GM21515 (cell line): ENCODE results near the gene TRAPPC14.
"Not testable (repeated sequence)": the region's sequence is repeated elsewhere in the genome, so short reads cannot be mapped to it uniquely, and the experiment has no call there.

Source experiments
- ATAC-seq: cut with Tn5 transposase; IDR thresholded peaks from one replicate; pipeline ENCODE4 v1.9.1; 2021; ENCODE audit not compliant: unreplicated experiment

Gene TRAPPC14, protein sequence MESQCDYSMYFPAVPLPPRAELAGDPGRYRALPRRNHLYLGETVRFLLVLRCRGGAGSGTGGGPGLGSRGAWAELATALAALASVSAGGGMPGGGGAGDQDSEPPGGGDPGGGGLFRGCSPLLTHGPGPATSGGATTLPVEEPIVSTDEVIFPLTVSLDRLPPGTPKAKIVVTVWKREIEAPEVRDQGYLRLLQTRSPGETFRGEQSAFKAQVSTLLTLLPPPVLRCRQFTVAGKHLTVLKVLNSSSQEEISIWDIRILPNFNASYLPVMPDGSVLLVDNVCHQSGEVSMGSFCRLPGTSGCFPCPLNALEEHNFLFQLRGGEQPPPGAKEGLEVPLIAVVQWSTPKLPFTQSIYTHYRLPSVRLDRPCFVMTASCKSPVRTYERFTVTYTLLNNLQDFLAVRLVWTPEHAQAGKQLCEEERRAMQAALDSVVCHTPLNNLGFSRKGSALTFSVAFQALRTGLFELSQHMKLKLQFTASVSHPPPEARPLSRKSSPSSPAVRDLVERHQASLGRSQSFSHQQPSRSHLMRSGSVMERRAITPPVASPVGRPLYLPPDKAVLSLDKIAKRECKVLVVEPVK

DNA sequence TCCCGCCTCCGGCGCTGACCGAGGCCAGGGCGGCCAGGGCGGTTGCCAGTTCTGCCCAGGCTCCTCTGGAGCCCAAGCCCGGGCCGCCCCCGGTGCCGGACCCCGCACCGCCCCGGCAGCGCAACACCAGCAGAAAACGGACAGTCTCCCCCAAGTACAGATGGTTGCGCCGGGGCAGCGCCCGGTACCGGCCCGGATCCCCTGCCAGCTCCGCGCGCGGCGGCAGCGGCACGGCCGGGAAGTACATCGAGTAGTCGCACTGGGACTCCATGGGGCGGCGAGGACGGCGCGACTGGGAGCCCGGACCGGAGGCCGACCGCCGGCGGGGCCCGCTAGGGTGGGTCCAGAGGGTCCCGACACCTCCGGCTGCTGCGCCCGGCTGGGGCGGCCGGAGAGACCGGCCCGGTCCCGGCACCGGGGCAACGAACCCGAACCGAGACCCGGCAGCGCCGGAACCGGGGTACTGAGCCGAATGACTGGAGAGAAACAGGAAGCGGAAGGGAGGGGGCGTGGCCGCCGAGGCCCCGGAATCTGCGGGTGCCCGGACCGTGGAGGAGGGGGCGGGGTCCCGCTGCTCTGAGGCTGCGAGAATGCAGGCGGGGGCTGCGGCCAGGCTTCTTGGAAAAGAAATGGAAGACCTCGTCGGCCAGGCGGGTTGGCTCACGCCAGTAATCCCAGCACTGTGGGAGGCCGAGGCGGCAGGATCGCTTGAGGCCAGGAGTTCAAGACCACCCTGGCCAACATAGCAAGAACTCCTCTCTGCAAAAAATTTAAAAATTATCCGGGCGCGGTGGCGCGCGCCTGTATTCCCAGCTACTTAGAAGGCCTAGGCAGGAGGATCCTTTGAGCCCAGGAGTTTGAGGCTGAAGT, at the start of gene TRAPPC14:
TRAPPC14 (minus strand) TSS at position 495 of the 870 bp plus-strand sequence; CDS start at position 271, 224 bp downstream.
- ATAC-seq = peak; percentile 64

DNA sequence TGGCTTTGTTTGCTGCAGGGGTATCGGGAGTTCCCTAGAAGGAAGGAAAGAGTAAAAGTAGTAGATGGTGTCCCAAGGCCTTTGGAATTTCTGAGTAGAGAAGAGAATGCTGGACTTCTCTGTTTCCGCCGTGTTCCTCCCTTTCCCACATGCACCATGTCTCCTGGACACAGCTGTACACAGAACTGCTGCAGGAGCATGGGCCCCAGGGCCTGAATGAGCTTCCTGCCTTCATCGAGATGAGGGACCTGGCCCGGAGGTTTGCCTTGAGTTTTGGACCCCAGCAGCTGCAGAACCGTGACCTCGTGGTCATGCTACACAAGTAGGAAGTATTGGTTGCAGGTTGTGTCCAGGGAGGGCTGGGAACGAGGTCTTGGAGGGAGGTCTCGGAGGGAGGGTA, 45.9 kb upstream of the TRAPPC14 start:
- ATAC-seq = no peak

DNA sequence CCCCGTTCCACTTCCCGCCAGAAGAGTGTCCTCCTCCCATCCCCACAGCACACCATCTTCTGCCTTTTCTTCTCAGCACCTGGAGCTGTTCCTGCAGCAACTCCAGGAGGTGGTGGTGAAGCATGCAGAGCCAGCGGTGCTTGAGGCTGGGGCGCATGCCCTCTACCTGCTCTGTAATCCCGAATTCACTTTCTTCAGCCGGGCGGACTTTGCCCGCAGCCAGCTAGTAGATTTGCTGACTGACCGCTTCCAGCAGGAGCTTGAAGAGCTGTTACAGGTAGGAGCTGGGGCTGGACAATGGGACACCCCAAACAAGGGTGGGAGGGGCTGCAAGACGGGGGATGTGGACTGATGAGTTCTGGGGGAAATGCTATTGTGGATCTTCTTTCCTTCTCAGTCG, 42.2 kb upstream of the TRAPPC14 start:
- no peak for ATAC-seq

DNA sequence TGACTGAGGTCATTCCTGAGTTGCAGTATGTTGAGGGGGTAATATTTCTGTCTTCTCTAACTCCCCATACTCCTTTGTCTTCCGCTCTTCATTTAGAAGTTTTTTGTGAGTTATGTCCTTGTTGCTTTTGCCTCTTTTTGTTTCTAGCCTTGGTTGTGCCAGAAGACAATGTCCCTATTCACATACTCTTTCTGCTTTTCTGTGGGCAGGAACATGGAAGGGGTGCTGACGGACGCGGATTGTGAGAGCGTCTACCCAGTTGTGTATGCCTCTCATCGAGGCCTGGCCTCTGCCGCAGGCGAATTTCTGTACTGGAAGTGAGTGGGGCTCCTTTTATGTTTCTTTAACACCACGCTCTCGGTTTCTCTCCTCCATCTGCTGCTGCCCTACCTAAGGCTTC, 39.7 kb upstream of the TRAPPC14 start:
- no peak for ATAC-seq

DNA sequence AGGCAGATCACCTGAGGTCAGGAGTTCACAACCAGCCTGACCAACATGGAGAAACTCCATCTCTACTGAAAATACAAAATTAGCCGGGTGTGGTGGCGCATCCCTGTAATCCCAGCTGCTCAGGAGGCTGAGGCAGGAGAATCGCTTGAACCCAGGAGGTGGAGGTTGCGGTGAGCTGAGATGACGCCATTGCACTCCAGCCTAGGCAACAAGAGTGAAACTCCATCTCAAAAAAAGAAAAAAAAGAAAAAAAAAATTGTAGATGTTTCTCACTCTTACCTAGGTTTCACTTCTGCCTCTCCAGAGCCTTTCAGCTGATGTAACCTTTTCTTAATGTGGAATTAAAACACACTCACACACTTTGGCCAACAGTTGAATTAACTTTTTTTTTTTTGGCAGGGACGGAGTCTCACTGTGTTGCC, 37.4 kb upstream of the TRAPPC14 start:
- ATAC-seq = not testable (repeated sequence)

DNA sequence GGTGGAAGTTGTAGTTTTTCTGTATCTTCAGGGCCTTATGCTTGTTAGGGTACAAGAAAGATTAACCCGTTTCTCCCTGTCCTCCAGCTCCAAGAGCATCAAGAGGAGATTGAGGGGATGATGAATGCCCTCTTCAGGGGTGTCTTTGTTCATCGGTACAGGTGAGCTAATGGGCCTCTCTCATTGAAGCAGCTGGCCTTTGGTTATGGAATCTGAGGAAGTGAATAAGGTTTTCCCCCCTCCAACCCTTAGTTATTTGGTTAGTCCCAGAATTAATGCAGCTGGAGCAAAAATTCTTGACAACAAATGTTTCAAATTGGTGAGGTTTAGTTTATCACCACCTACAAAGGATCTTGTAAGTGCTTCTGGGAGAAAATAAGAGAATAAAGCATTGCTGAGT, 36.7 kb upstream of the TRAPPC14 start:
- no peak for ATAC-seq

DNA sequence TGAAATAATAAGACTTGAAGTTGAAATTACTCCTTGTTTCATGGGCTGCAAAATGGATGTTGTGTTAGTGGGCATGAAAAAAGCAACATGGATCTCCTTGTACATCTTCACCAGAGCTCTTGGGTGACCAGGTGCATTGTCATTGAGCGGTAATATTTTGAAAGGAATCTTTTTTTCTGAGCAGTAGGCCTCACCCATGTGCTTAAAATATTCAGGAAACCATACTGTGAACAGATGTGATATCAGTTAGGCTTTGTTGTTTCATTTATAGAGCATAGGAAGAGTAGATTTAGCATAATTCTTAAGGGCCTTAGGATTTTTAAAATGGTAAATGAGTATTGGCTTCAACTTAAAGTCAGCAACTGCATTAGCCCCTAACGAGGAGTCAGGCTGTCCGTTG, 34.4 kb upstream of the TRAPPC14 start:
- no peak for ATAC-seq

DNA sequence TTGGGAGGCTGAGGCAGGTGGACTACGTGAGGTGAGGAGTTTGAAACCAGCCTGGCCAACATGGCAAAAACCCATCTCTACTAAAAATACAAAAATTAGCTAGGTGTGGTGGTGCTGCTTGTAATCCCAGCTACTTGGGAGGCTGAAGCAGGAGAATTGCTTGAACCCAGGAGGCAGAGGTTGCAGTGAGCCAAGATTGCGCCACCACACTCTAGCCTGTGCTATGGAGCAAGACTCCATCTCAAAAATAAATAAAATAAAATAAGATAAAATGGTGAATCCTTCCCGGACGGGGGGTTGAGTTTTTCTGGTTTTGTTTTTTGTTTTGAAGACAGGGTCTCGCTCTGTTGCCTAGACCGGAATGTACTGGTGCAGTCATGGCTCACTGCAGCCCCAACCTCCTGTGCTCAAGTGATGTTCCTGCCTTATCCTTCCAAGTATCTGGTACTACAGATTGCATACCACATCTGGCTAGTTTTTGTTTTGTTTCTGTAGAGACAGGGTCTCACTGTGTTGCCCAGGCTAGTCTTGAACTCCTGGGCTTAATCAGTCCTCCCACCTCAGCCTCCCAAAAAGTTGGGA, 33.8 kb upstream of the TRAPPC14 start:
- not testable (repeated sequence) for ATAC-seq

DNA sequence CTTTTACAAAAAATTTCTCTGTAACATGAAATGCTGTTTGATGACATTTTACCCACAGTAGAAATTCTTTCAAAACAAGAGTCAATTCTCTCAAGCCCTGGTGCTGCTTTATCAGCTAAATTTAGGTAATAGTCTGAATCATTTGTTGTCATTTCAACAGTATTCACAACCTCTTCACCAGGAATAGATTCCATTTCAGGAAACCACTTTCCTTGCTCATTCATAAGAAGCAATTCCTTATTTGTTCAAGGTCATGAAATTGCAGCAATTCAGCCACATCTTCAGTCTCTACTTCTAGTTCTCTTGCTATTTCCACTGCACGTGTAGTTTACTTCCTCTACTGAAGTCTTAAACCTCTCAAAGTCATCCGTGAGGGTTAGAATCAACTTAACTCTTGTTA, 33.3 kb upstream of the TRAPPC14 start:
- no peak for ATAC-seq

DNA sequence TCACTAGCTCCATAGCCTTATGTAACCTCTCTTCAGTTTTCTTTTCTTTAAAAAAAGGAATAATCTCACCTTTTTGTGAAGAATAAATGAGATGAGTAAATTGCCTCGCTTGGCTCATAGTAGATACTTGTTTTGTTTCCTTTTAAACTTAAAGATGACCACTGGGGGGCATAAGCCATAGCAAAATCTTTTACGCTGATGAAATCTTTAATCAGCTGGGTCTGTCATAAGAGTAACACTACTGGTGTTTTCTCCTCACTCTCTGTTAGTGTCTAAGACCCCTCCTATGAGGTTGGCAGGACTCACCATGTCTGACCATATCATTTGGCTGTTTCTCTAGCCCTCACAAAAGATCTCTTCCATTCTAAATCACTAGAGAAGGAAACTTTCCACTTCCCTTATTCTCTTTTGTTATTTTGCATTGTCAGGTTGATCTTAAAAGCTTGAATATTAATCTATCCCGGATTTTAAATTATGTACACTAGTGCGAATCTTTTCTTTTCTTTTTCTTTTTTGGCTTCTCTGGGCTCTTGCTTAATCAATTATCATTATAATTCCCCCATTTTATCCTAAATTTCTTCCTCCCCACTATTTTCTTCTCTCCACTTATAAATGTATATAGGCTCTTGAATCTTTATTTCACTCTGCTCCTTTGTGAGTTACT, 31.7 kb upstream of the TRAPPC14 start:
- ATAC-seq = no peak

DNA sequence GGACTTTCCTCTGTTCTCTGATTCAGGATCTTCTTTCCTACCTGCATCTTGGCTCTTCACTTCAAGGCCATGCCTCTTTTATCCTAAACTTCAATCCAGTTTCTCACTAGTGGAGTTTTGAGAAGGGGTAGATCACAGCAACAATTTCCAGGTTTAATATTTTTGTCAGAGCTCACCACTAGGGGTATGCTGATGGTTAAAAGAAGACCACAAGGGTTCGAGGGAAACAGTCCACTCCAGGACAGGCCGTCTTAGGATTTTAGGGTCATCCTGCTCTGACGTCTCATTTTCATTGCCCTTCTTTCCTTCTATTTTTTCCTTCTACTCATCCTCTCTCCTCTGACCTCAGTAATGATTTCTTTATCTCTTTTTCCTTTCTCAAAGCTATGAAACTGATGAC, 30.5 kb upstream of the TRAPPC14 start:
- no peak for ATAC-seq

DNA sequence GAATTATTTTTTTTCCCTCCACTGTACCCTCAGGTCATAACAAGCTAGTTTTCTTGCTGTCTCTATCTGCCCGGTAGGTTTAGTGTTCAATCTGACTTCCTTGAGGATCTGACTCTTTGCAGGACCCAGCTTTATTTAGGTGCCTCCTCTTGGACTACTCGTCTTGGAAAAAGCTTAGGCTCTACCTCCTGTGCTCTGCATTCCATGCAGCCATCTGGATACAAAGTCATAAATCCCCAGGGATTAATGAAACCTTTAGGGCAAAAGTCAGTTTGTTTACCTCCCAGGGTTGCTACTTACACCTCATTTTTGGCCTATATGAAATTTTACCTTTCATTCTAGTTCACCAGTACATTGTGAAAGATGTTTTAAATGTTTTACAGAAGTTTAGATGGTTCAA, 27.2 kb upstream of the TRAPPC14 start:
- no peak for ATAC-seq

DNA sequence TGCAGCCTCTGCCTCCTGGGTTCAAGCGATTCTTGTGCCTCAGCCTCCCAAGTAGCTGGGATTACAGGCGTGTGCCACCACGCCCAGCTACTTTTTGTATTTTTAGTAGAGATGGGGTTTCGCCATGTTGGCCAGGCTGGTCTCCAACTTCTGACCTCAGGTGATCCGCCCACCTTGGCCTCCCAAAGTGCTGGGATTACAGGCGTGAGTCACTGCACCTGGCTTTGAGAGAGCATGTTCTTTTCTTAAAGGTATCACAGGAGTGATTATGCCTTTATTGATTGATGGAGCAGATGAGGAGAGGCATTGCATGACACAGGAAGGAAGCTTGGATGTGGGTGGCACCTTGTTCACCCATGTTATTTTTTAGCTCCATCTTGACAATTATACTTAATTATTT, 24.6 kb upstream of the TRAPPC14 start:
- not testable (repeated sequence) for ATAC-seq

DNA sequence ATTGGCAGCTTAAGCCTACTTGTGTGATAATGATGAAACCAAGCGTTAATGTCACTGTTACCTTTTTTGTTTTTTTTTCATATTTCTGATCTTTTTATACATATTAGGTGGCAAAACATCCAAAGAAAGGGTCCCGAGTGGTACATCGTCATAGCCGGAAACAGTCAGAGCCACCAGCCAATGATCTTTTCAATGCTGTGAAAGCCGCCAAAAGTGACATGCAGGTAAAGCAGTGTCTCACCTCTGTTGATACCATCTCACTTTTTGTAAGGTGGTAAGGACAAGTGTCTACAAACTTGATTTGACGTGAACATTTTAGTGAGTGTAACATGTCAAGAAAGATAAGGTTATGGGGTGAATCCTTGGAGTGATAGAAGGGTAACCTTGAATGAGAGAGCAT, 24.1 kb upstream of the TRAPPC14 start:
- not testable (repeated sequence) for ATAC-seq

DNA sequence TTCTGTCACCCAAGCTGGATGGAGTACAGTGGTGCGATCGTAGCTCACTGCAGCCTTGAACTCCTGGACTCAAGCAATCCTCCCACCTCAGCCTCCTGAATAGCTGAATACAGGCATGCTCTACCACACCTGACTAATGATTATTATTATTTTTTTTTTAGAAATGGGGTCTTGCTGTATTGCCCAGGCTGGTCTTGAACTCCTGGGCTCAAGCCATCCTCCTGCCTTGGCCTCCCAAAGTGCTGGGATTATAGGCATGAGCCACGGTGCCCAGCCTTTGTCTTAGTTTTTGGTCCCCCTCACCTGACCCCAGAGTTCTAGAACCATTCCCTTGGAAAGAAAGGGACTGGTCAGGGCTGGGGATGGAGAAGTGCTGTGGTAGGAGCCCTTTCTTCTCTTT, 21.6 kb upstream of the TRAPPC14 start:
- not testable (repeated sequence) for ATAC-seq

DNA sequence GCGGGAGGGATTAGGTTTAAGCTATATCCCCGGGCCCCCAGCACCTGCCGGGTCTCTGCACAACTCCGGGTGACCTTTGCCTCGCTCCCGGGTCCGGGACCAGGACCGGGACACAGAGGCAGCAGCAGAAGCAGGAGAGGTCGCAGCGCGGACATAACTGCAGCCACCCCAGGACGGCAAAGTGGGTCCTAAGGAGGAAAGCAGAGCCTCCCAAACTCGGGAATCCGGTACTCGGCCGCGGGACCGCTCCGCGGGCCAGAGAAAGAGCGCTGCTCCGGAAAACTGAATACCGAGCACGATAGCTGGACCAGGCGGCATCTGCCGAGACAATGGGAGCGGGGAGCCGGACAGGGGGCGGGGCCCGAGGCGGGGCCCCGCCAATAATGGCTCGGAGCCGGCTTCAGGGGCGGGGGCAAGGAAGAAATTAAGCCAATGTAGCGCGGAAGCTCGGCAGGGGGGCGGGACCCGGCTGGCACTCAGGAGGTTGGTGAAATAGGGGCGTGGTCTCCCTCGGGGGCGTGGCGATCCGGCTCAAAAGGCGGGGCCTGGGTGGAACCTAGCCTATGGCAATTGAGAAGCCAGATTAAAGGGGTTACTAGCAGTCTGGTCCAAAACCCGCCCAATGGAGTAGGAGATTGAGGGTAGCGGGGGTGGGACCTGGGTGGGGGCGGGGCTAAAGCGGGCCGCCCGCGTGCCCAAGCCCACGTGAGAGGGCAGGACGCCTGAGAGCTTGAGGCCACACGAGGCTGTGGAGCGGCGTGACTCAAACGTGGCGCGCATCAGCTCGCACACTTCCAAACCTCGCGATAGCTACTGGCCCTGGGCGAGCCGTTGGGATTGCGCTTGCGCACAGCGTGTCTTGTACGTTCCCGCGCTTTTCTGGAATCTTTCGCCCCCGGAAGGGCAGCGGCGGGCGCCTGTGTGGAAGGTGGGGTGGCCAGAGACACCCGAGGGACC, 18.8 kb upstream of the TRAPPC14 start, which contains the start of the genes GPC2 and STAG3:
GPC2 (minus strand) TSS at position 337 of the 957 bp plus-strand sequence; CDS start at position 155, 182 bp downstream.
STAG3 (plus strand) TSS at position 874 of the 957 bp plus-strand sequence. CDS start 2,639 bp downstream, outside the sequence.
- peak; percentile 78 for ATAC-seq

DNA sequence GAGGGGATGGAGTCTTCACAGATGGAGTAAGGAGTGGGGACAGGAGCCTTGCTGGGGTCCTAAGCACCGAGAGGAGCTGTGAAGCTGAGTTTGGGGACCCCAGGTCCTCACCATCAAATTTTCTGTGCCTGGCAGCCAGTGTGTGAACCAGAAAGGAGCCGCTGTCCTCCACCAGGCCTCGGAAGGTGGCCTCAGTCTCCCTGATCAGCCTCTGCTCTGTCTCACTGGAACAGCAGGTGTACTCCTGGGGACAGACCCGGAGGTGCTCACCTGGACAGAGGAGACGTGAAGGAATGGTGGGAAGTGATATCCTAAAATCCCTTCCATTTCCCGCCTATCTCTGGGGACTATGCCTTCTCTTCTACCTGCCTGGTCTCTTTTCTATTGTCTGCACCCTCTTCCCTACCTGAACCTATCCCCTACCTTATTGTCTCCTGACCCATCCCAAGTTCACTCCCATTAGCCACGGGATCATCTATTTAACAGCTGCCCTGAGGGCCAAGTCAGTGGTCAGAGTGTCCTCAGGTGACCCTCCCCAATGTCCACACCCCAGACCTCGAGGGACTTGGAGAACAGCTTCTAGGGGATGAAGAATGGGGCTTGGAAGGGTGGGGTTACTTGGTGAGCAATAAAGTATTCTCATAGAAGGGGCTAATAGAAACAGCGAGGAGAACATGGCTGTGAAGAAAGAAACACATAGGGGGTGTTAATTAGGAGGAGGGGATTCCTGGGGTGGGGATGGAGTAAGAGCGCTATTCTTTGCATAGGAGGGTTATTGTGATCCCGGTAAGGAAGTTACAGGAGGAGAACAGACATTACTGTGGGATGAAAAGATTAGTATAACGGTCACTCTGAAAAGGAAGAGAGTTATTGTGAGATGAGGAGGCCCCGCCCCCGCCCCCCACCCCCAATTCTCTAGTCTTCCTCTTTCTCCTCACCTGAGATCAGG, 17.8 kb upstream of the TRAPPC14 start:
- no peak for ATAC-seq

DNA sequence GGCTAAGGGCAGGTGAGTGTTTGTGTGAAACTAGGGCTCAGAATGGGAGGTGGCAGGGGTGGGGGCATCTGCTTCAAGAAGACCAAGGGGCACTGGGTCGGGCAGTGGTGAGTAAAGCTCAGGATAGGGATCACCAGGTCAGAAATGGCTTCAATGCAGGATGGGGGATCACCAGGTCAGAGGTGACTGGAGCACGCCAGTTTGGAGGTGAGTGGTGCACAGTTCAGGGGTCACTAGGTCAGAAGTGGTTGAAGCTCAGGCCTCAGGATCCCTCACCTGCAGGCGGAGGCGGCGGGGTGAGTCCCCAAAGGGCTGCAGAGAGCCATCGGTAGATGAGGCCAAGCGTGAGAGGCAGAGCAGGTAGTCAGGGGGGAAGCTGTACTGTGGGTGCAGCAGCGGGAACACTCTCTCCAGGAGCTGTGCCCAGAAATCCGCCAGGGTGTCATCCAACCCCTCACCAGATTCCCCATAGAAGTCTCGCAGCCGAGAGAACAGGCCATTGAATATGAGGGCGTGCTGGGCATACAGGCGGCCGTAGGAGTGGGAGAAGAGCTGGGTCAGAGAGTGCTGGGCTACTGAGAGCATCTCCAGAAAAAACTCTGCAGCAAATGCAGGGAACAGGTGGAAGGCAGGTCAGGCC, 16.9 kb upstream of the TRAPPC14 start:
- ATAC-seq = no peak
